ENCODE results near the gene LAMA3.

The LAMA3 gene

GRCh38 chr18:23890589-23890988 is 201.3 kb downstream of the LAMA3 start:
- H3K4me1 ChIP-seq (ENCODE audit: control insufficient read depth, insufficient read depth, low read length): no peaks in the 10 kb centered on the region
- ChIA-PET CTCF (interaction anchor here (0.6 to 1.0 kb wide), 3 partner anchors 28 to 241 kb away, joined by 3 read pairs; no protein-coding TSS in a partner anchor), POLR2A (no interaction called here)
- TF ChIP-seq ZNF302 (tag by site-specific recombination; IDR thresholded peaks at IDR 0.05; ENCODE audit: low read depth) (no peak), ZNF132 (tag by site-specific recombination; IDR thresholded peaks at IDR 0.05; ENCODE audit: borderline replicate concordance) (no peak), ZBTB44 (tag by site-specific recombination; IDR thresholded peaks at IDR 0.05) (no peak), ZNF138 (tag by site-specific recombination; IDR thresholded peaks at IDR 0.05; ENCODE audit: borderline replicate concordance) (no peak), ZNF248 (tag by site-specific recombination; IDR thresholded peaks at IDR 0.05) (no peak), SCRT2 (tag by site-specific recombination; IDR thresholded peaks at IDR 0.05) (no peak), ZBTB26 (tag by site-specific recombination; optimal IDR thresholded peaks at IDR 0.05) (no peak), ZNF658 (tag by site-specific recombination; IDR thresholded peaks at IDR 0.05) (no peak), ZNF660 (tag by site-specific recombination; IDR thresholded peaks at IDR 0.05) (no peak), REST (tag by site-specific recombination; IDR thresholded peaks at IDR 0.05) (no peak), ZNF292 (tag by site-specific recombination; IDR thresholded peaks at IDR 0.05; ENCODE audit: borderline replicate concordance, low read depth) (no peak), GLI2 (tag by site-specific recombination; IDR thresholded peaks at IDR 0.05; ENCODE audit: borderline replicate concordance, low read depth) (no peak), ZNF549 (tag by site-specific recombination; IDR thresholded peaks at IDR 0.05) (no peak), ZNF629 (tag by site-specific recombination; IDR thresholded peaks at IDR 0.05) (no peak), SETDB1 (IDR thresholded peaks at IDR 0.05; ENCODE audit: insufficient read length, low read length) (no peak), GLI4 (tag by site-specific recombination; IDR thresholded peaks at IDR 0.05) (no peak), ZSCAN30 (tag by site-specific recombination; IDR thresholded peaks at IDR 0.05) (no peak), ZNF514 (tag by site-specific recombination; IDR thresholded peaks at IDR 0.05) (no peak)
- TF ChIP-seq, protein P1, sequence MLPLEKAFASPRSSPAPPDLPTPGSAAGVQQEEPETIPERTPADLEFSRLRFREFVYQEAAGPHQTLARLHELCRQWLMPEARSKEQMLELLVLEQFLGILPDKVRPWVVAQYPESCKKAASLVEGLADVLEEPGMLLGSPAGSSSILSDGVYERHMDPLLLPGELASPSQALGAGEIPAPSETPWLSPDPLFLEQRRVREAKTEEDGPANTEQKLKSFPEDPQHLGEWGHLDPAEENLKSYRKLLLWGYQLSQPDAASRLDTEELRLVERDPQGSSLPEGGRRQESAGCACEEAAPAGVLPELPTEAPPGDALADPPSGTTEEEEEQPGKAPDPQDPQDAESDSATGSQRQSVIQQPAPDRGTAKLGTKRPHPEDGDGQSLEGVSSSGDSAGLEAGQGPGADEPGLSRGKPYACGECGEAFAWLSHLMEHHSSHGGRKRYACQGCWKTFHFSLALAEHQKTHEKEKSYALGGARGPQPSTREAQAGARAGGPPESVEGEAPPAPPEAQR (tag by site-specific recombination; IDR thresholded peaks at IDR 0.05): no peak
- TF ChIP-seq, protein P2, sequence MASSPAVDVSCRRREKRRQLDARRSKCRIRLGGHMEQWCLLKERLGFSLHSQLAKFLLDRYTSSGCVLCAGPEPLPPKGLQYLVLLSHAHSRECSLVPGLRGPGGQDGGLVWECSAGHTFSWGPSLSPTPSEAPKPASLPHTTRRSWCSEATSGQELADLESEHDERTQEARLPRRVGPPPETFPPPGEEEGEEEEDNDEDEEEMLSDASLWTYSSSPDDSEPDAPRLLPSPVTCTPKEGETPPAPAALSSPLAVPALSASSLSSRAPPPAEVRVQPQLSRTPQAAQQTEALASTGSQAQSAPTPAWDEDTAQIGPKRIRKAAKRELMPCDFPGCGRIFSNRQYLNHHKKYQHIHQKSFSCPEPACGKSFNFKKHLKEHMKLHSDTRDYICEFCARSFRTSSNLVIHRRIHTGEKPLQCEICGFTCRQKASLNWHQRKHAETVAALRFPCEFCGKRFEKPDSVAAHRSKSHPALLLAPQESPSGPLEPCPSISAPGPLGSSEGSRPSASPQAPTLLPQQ (tag by site-specific recombination; IDR thresholded peaks at IDR 0.05): no peak
- peaks cover 6 to 16% of the 10 kb centered on the region in 2 experiments for H3K36me3 ChIP-seq (ENCODE audit: control insufficient read depth in 2 of 2, insufficient read depth in 1 of 2, low read length in 2 of 2)
- H3K27ac ChIP-seq (ENCODE audit: extremely low read depth, low read depth, low read length): no peak overlapping the region
- H3K9me3 ChIP-seq (ENCODE audit: control insufficient read depth, insufficient read depth, low read depth, low read length): no peaks in the 10 kb centered on the region
- no peak overlapping the region for H3K4me3 ChIP-seq (ENCODE audit: low read depth, low read length)
